Right renal cortex interstitium (tissue), 3 donors: Measurements from ENCODE around the gene VMP1. TPM values are rescaled to one million over a fixed set of nuclear protein-coding genes. Genes with fewer than 3 reads are reported as not detected.
"Not testable (repeated sequence)": the region's sequence is repeated elsewhere in the genome, so short reads cannot be mapped to it uniquely, and the experiment has no call there.

Experiments
- DNase-seq, 3 donors: peaks; one replicate each; pipeline ENCODE4 v3.0.0-alpha.2; 2013; ENCODE audit warnings: low read depth in 3 of 3, low spot score in 2 of 3
- polyA plus RNA-seq, 3 donors: library from polyadenylated mRNA; unstranded; fragments of 120-200 nt; gene quantifications; one replicate each; pipeline ENCODE4 v1.2.1, GENCODE V29; 2013; ENCODE audit not compliant: insufficient read length in 3 of 3

The VMP1 gene
- polyA plus RNA-seq, 3 donors = 112 to 132 (median 123) TPM

GRCh38 chr17:59775786-59776350 is 68.4 kb downstream of the VMP1 start:
- DNase-seq = no peak

GRCh38 chr17:59776577-59776976 is 69.1 kb downstream of the VMP1 start:
- no peak for DNase-seq

- DNase-seq = no peak
These were observed 69.6 kb downstream of the VMP1 start for GRCh38 chr17:59777033-59777432.

- no peak for DNase-seq
These were observed 71.5 kb downstream of the VMP1 start for GRCh38 chr17:59778996-59779395.

- no peak for DNase-seq
These were observed 72.1 kb downstream of the VMP1 start for GRCh38 chr17:59779521-59779920.

GRCh38 chr17:59780548-59780947 is 73.1 kb downstream of the VMP1 start:
- not testable (repeated sequence) for DNase-seq

GRCh38 chr17:59783221-59784047 is 76.0 kb downstream of the VMP1 start:
- no peak for DNase-seq

- no peak for DNase-seq
These were observed 77.8 kb downstream of the VMP1 start for GRCh38 chr17:59785091-59785799.

GRCh38 chr17:59786213-59786535 is 78.7 kb downstream of the VMP1 start:
- DNase-seq = no peak

GRCh38 chr17:59786536-59787319 is 79.3 kb downstream of the VMP1 start:
- peak in 2 of 3 donors; percentile 18 to 25 for DNase-seq

- not testable (repeated sequence) for DNase-seq
These were observed 82.4 kb downstream of the VMP1 start for GRCh38 chr17:59789849-59790248.

GRCh38 chr17:59790418-59790817 is 83.0 kb downstream of the VMP1 start:
- DNase-seq = not testable (repeated sequence)

- DNase-seq = no peak
These were observed 83.5 kb downstream of the VMP1 start for GRCh38 chr17:59790910-59791309.

GRCh38 chr17:59791603-59792457 is 84.4 kb downstream of the VMP1 start:
- DNase-seq = no peak

- DNase-seq = not testable (repeated sequence)
These were observed 85.0 kb downstream of the VMP1 start for GRCh38 chr17:59792458-59792823.

- no peak for DNase-seq
These were observed 85.8 kb downstream of the VMP1 start for GRCh38 chr17:59793205-59793604.

GRCh38 chr17:59796138-59796537 is 88.7 kb downstream of the VMP1 start:
- no peak for DNase-seq

GRCh38 chr17:59796785-59797205 is 89.3 kb downstream of the VMP1 start:
- no peak for DNase-seq

GRCh38 chr17:59798111-59798510 is 90.7 kb downstream of the VMP1 start:
- DNase-seq = no peak

GRCh38 chr17:59800530-59800942 is 93.1 kb downstream of the VMP1 start:
- no peak for DNase-seq
